ENCODE results near the gene RND3. TPM values are rescaled to one million over a fixed set of nuclear protein-coding genes. Genes with fewer than 3 reads are reported as not detected.

RND3 gene
- total and polyA plus RNA-seq, 10 of the 15 experiments (the other 5 are each of a cell fraction or from before 2014, with no cell fraction given), result 0.38 to 18.3 (median 0.93) TPM

- TF ChIP-seq, protein P1, sequence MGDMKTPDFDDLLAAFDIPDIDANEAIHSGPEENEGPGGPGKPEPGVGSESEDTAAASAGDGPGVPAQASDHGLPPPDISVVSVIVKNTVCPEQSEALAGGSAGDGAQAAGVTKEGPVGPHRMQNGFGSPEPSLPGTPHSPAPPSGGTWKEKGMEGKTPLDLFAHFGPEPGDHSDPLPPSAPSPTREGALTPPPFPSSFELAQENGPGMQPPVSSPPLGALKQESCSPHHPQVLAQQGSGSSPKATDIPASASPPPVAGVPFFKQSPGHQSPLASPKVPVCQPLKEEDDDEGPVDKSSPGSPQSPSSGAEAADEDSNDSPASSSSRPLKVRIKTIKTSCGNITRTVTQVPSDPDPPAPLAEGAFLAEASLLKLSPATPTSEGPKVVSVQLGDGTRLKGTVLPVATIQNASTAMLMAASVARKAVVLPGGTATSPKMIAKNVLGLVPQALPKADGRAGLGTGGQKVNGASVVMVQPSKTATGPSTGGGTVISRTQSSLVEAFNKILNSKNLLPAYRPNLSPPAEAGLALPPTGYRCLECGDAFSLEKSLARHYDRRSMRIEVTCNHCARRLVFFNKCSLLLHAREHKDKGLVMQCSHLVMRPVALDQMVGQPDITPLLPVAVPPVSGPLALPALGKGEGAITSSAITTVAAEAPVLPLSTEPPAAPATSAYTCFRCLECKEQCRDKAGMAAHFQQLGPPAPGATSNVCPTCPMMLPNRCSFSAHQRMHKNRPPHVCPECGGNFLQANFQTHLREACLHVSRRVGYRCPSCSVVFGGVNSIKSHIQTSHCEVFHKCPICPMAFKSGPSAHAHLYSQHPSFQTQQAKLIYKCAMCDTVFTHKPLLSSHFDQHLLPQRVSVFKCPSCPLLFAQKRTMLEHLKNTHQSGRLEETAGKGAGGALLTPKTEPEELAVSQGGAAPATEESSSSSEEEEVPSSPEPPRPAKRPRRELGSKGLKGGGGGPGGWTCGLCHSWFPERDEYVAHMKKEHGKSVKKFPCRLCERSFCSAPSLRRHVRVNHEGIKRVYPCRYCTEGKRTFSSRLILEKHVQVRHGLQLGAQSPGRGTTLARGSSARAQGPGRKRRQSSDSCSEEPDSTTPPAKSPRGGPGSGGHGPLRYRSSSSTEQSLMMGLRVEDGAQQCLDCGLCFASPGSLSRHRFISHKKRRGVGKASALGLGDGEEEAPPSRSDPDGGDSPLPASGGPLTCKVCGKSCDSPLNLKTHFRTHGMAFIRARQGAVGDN (IDR thresholded peaks at IDR 0.05), result peak; percentile 60; the same call in 1 of the 2 replicates
- TF ChIP-seq GATAD2B (conservative IDR thresholded peaks at IDR 0.05; ENCODE audit: low read depth), result no peak
- no peak for TF ChIP-seq KDM1A (IDR thresholded peaks at IDR 0.05; ENCODE audit: borderline replicate concordance)
- TF ChIP-seq POLR2AphosphoS2 (IDR thresholded peaks at IDR 0.05; ENCODE audit: low read depth, low read length), result no peak
- TF ChIP-seq NFYB (IDR thresholded peaks at IDR 0.05; ENCODE audit: insufficient read depth, low read depth, low read length), result no peak
- TF ChIP-seq RELA (IDR thresholded peaks at IDR 0.05; ENCODE audit: borderline replicate concordance, partially characterized antibody), result no peak
- no peak for TF ChIP-seq STAT3 (IDR thresholded peaks at IDR 0.05; ENCODE audit: low read depth, low read length)
- no peak for TF ChIP-seq NFXL1 (IDR thresholded peaks at IDR 0.05; ENCODE audit: borderline replicate concordance)
- no peak for TF ChIP-seq ZBTB11 (CRISPR knock-in tag; IDR thresholded peaks at IDR 0.05)
- peak; percentile 34 for TF ChIP-seq SMAD1 (IDR thresholded peaks at IDR 0.05; ENCODE audit: low read depth, partially characterized antibody)
- no peak for TF ChIP-seq SUPT20H (IDR thresholded peaks at IDR 0.05; ENCODE audit: borderline replicate concordance, control insufficient read depth, low read depth, low read length)
- TF ChIP-seq, protein P2, sequence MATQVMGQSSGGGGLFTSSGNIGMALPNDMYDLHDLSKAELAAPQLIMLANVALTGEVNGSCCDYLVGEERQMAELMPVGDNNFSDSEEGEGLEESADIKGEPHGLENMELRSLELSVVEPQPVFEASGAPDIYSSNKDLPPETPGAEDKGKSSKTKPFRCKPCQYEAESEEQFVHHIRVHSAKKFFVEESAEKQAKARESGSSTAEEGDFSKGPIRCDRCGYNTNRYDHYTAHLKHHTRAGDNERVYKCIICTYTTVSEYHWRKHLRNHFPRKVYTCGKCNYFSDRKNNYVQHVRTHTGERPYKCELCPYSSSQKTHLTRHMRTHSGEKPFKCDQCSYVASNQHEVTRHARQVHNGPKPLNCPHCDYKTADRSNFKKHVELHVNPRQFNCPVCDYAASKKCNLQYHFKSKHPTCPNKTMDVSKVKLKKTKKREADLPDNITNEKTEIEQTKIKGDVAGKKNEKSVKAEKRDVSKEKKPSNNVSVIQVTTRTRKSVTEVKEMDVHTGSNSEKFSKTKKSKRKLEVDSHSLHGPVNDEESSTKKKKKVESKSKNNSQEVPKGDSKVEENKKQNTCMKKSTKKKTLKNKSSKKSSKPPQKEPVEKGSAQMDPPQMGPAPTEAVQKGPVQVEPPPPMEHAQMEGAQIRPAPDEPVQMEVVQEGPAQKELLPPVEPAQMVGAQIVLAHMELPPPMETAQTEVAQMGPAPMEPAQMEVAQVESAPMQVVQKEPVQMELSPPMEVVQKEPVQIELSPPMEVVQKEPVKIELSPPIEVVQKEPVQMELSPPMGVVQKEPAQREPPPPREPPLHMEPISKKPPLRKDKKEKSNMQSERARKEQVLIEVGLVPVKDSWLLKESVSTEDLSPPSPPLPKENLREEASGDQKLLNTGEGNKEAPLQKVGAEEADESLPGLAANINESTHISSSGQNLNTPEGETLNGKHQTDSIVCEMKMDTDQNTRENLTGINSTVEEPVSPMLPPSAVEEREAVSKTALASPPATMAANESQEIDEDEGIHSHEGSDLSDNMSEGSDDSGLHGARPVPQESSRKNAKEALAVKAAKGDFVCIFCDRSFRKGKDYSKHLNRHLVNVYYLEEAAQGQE (IDR thresholded peaks at IDR 0.05; ENCODE audit: low read depth, low read length), result no peak
- TF ChIP-seq SUZ12 (IDR thresholded peaks at IDR 0.05; ENCODE audit: unreplicated experiment), result no peak
- TF ChIP-seq MTA2 (IDR thresholded peaks at IDR 0.05; ENCODE audit: low read depth), result peak; percentile 80
- TF ChIP-seq KLF5 (IDR thresholded peaks at IDR 0.05; ENCODE audit: partially characterized antibody), result no peak
- no peak for TF ChIP-seq NR2F1 (conservative IDR thresholded peaks at IDR 0.05)
- TF ChIP-seq TAF1 (IDR thresholded peaks at IDR 0.05; ENCODE audit: borderline replicate concordance, low read depth, low read length), result no peak
- TF ChIP-seq ZNF207 (IDR thresholded peaks at IDR 0.05; ENCODE audit: borderline replicate concordance), result no peak
Observed at GRCh38 chr2:150528861-150529801, 41.7 kb upstream of the RND3 start (continued).
